ENCODE data around the gene FAM184B. TPM values are rescaled to one million over a fixed set of nuclear protein-coding genes. Genes with fewer than 3 reads are reported as not detected.
"Not testable (repeated sequence)": the region's sequence is repeated elsewhere in the genome, so short reads cannot be mapped to it uniquely, and the experiment has no call there.

The FAM184B gene
- total RNA-seq, 2 donors from 2014 or later = 0.07 TPM; not detected in 1

GRCh38 chr4:17665346-17665745, 116.1 kb downstream of the FAM184B start:
- Mint-ChIP-seq H3K4me3 (no peak overlapping the region), H3K36me3 (ENCODE audit: low read depth) (no peaks in the 10 kb centered on the region), H3K27me3 (ENCODE audit: insufficient read depth) (no peaks in the 10 kb centered on the region), H3K27ac (no peak overlapping the region), H3K4me1 (peaks cover 3% of the 10 kb centered on the region), H3K9me3 (no peaks in the 10 kb centered on the region)
- Histone ChIP-seq H3K4me3 (ENCODE audit: low read length) (no peak overlapping the region), H3K27ac (ENCODE audit: low read depth, low read length) (no peak overlapping the region), H3K36me3 (ENCODE audit: control insufficient read depth, insufficient read depth, low read length) (no peaks in the 10 kb centered on the region), H3K9ac (ENCODE audit: extremely low read depth, low read length, poor library complexity, severe bottlenecking) (no peak overlapping the region), H3K4me1 (ENCODE audit: control insufficient read depth, insufficient read depth, low read length) (no peaks in the 10 kb centered on the region), H3K27me3 (ENCODE audit: control insufficient read depth, insufficient read depth, low read length, poor library complexity, severe bottlenecking) (no peaks in the 10 kb centered on the region), H3K9me3 (ENCODE audit: control insufficient read depth, low read length) (no peaks in the 10 kb centered on the region)
- WGBS, 2 experiments (ENCODE audit: insufficient coverage in 1 of 2, insufficient read length in 1 of 2) = 80 to 91% methylated on average over 1 of the region's 1 CpG
- no peak for TF ChIP-seq CTCF (conservative IDR thresholded peaks at IDR 0.05)
- DNase-seq = no peak

- H3K27ac Mint-ChIP-seq = no peak overlapping the region
- TF ChIP-seq CTCF (conservative IDR thresholded peaks at IDR 0.05) = no peak
- no peak overlapping the region for H3K9ac ChIP-seq (ENCODE audit: extremely low read depth, low read length, poor library complexity, severe bottlenecking)
- H3K9me3 ChIP-seq (ENCODE audit: control insufficient read depth, low read length) = no peaks in the 10 kb centered on the region
- no peak for DNase-seq
- peaks cover 3% of the 10 kb centered on the region for H3K4me1 Mint-ChIP-seq
- H3K27ac ChIP-seq (ENCODE audit: low read depth, low read length) = no peak overlapping the region
- 91 to 93% methylated on average over 3 to 4 of the region's 4 CpGs for WGBS, 2 experiments (ENCODE audit: insufficient coverage in 1 of 2, insufficient read length in 1 of 2)
- no peaks in the 10 kb centered on the region for H3K36me3 ChIP-seq (ENCODE audit: control insufficient read depth, insufficient read depth, low read length)
- H3K4me1 ChIP-seq (ENCODE audit: control insufficient read depth, insufficient read depth, low read length) = no peaks in the 10 kb centered on the region
- no peaks in the 10 kb centered on the region for H3K9me3 Mint-ChIP-seq
- H3K27me3 ChIP-seq (ENCODE audit: control insufficient read depth, insufficient read depth, low read length, poor library complexity, severe bottlenecking) = no peaks in the 10 kb centered on the region
- no peaks in the 10 kb centered on the region for H3K36me3 Mint-ChIP-seq (ENCODE audit: low read depth)
- H3K4me3 ChIP-seq (ENCODE audit: low read length) = no peak overlapping the region
- H3K27me3 Mint-ChIP-seq (ENCODE audit: insufficient read depth) = no peaks in the 10 kb centered on the region
- no peak overlapping the region for H3K4me3 Mint-ChIP-seq
These were observed 116.7 kb downstream of the FAM184B start for GRCh38 chr4:17664755-17665154.

GRCh38 chr4:17662694-17663093, 118.7 kb downstream of the FAM184B start:
- Histone ChIP-seq H3K4me1 (ENCODE audit: control insufficient read depth, insufficient read depth, low read length) (no peaks in the 10 kb centered on the region), H3K27me3 (ENCODE audit: control insufficient read depth, insufficient read depth, low read length, poor library complexity, severe bottlenecking) (no peaks in the 10 kb centered on the region), H3K4me3 (ENCODE audit: low read length) (no peak overlapping the region), H3K9me3 (ENCODE audit: control insufficient read depth, low read length) (no peaks in the 10 kb centered on the region), H3K9ac (ENCODE audit: extremely low read depth, low read length, poor library complexity, severe bottlenecking) (no peak overlapping the region), H3K36me3 (ENCODE audit: control insufficient read depth, insufficient read depth, low read length) (no peaks in the 10 kb centered on the region), H3K27ac (ENCODE audit: low read depth, low read length) (no peak overlapping the region)
- peaks cover 3% of the 10 kb centered on the region for H3K4me1 Mint-ChIP-seq
- no peak for DNase-seq
- H3K4me3 Mint-ChIP-seq = no peak overlapping the region
- H3K27ac Mint-ChIP-seq = no peak overlapping the region
- H3K36me3 Mint-ChIP-seq (ENCODE audit: low read depth) = no peaks in the 10 kb centered on the region
- no peaks in the 10 kb centered on the region for H3K9me3 Mint-ChIP-seq
- TF ChIP-seq CTCF (conservative IDR thresholded peaks at IDR 0.05) = no peak
- WGBS, 2 experiments (ENCODE audit: insufficient coverage in 1 of 2, insufficient read length in 1 of 2) = 89 to 93% methylated on average over 3 of the region's 3 CpGs
- H3K27me3 Mint-ChIP-seq (ENCODE audit: insufficient read depth) = no peaks in the 10 kb centered on the region

- H3K4me1 ChIP-seq (ENCODE audit: control insufficient read depth, insufficient read depth, low read length); H3K27ac ChIP-seq (ENCODE audit: low read depth, low read length); DNase-seq; H3K9ac ChIP-seq (ENCODE audit: extremely low read depth, low read length, poor library complexity, severe bottlenecking); H3K27me3 ChIP-seq (ENCODE audit: control insufficient read depth, insufficient read depth, low read length, poor library complexity, severe bottlenecking); H3K36me3 ChIP-seq (ENCODE audit: control insufficient read depth, insufficient read depth, low read length); H3K9me3 Mint-ChIP-seq; H3K27ac Mint-ChIP-seq; H3K4me1 Mint-ChIP-seq; H3K4me3 ChIP-seq (ENCODE audit: low read length); H3K27me3 Mint-ChIP-seq (ENCODE audit: insufficient read depth); H3K9me3 ChIP-seq (ENCODE audit: control insufficient read depth, low read length); H3K36me3 Mint-ChIP-seq (ENCODE audit: low read depth); H3K4me3 Mint-ChIP-seq: not testable (repeated sequence)
- 93 to 97% methylated on average over 8 of the region's 8 CpGs for WGBS, 2 experiments (ENCODE audit: insufficient coverage in 1 of 2, insufficient read length in 1 of 2)
These were observed 122.2 kb downstream of the FAM184B start for GRCh38 chr4:17659196-17659595.
